HG03378 (cell line): ENCODE data around the gene KIAA0513.

Experiments
- ATAC-seq: cut with Tn5 transposase; IDR thresholded peaks from one replicate; pipeline ENCODE4 v1.9.1; 2021; ENCODE audit warnings: mild to moderate bottlenecking, moderate library complexity; ENCODE audit not compliant: unreplicated experiment

KIAA0513 gene

DNA sequence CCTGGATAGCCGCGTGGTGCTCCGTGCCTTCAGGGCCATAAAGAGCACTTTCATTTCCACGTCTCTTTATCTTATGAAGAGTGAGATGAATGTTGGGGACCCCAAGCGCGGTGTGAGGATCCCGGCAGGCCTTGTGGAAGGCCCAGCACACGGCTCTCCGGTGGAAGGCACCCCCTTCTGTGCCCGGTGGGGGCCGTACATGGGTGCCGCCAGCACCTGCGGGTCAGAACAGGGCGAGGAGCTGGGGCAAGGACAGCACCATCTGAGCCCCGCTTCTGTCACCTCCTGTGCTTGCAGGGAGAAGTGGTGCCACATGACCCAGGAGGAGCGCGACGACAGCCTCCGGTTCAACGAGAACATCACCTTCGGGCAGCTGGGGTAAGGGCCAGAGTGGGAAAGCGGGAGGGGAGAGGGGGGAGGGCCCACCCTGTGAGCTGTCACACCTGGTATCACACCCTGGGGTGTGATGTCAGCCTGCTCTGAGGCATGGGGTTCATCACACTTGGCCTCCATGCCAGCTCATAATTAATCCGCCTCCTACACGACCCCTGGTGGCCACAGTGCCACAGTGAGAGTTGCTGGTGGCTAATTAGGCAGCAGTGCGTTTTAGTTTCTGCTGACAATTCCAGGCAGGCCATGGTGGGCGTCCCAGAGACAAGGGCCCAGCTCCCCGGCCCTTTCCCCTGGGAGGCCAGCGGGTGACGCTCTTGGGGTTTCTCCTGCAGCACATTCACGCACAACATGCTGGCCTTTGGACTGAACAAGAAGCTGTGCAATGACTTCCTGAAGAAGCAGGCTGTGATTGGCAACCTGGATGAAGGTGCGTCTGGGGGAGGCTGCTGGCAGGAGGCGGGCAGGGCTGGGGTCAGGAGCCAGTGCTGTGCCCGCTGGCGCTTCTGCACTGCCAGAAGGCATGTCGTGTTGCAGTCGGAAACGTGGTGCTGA is 59.0 kb downstream of the KIAA0513 start:
- ATAC-seq: no peak

DNA sequence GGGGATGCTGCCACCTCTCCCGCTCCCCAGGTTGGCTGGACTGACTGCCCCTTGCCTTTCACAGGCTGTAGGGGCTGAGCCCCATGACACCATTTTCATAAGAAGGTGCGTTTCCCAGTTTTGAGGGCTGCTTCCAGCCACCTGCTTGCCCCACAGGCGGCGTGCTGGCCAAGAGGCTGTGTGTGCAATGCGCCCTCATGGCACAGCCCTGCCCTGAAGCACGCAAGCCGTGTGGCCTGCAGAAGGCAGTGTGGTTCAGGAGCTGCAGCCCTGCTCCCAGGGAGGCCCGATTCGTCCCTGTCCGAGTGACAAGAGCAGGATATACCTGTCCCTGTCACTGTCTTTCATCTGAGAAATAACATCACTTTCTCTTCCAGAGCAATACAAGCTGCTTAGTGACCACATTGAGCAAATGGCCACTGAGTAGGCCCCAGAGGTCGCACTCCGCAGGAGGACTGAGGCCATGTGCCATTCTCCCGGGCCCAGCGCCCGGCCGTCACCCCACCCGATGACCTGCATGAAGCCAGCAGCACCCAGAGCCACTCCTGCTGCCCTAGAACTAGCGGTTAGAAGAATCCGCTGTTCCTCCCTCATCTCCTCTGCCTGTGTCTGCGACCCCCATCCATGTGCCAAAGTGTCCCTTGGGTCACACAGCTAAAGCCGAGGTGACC is 60.4 kb downstream of the KIAA0513 start:
- ATAC-seq: no peak

DNA sequence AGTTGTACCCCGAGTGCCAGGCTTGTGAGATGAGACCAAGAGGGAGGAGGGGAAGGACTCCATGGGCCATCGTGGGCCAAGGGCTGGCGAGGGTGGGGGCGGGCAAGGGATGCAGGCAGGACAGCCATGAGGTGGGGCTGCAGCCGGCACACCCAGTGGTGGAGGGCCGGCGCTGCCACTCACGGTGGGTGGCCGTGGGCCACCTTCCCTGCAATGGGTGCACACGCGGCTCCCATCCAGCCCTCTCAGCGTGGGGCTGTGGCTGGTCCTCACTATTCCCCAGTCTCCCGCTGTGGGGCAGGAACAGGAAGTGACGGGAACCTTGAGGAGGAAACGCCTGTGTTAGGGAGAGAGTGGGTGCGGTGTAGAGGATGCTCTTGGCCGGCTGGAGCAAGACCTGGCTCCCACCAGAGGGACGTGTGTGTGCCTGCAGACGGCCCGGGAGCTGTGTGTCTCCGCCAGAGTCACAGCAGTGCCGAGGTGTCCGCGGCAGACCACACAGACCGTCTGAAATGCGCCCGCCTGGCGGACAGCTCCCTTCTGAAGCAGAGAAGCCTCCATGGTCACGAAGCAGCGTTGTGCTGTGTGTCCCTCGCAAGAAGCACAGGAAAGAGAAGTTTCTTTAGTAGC is 61.1 kb downstream of the KIAA0513 start:
- ATAC-seq: no peak

DNA sequence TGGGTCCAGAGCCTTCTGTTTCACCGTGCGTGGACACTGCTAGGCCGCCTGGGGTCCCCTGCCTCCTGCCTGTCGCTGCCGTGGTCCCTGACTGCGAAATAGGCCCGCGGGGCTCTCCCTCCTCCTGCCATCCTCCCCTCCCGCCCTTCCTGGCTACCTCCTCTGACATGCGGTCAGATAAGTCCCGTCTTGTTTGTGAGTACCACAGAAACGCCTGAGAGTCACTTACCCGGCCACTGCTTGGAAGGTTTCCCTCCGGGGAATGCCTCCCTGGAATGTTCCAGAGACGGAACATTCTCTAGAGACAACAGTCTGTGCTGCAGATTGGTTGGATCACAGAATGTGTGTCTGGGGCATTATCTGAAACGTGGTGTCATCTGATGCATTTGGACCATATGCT is 61.9 kb downstream of the KIAA0513 start:
- ATAC-seq: no peak

DNA sequence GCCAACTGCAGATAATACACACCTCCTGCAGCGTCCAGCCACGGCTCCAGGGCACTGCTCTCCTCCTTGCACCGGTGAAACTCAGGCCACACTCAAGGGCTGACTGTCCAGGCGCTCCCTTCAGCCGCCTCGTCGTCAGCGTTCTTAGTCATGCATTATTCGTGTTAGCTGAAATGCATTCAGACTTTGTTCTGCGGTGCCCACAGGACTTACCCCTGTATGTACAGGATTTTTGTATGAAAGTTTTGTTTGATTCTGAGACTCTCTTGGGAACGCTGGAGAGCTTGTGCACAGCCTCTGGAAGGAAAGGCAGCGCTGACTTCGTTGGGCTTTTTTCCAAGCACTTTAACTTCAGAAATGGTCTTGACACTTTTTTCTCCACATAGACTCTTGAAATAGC is 62.6 kb downstream of the KIAA0513 start:
- no peak for ATAC-seq

DNA sequence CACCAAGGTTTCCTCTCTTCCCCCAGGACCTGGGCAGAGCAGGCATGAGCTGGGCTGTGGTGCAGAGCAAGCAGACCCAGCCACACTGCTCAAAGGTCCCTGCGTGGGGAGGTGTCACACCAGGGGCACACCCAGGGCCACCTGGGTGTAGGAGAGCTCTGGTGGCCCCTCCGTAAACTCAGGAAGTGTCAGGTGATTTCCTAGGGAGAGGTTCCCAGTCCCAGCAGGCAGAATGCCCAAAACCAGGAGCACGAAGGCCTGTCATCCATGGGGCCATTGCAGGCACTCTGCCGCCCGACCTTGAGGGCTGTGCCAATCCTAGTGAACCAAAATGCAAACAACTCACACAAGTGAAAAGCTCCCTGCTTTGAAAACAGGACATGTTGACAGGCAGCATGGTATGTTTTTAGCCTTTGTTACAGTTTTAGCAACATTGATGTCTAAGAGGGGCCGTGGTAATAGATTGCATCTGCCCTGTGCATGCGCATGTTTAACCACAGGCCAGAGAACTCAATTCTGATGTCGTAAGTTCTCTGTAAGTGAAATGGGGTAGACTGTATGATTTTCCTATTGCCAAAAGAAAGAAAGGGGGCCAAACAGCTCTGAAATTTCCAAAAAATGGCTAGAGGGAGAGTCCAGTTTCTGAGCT is 63.4 kb downstream of the KIAA0513 start:
- ATAC-seq: no peak

DNA sequence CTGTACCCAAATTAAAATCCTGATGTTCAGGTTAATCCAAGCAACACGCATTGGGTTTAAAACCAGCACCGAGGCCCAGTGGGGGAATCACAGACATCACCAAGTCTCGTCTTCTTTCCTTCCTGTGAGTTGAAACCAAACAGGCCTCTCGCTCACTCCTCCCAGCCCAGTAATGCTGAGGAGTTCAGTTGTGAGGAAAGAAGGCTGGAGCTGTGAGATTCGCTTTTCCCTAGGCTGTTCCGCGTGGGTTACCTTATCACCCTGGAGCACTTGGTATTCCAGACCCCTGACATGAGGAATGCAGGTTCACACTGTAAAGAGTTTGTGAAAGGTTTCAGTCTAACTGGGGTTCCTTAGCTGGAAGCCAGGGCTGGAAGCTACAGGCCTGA is 63.9 kb downstream of the KIAA0513 start:
- ATAC-seq: no peak

DNA sequence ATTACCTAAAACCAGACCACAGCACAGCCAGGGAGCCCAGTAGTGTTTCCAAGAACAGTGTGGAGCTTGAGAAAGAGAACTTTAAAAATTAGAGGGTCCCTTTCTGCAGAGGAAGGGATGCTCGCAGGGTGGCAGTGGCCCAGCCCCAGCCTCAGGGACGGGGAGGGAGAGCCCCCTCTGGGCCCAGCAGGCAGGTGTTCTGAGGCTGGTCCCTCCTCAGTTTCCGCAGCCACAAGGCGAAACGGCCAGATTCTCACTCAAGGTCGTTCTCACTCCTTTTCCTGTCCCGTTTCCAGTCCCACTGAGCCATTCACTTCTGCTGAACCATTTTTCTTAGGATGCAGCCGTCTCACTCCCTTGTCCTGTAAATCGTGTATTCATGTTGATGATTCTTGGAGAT is 64.7 kb downstream of the KIAA0513 start:
- ATAC-seq: no peak

DNA sequence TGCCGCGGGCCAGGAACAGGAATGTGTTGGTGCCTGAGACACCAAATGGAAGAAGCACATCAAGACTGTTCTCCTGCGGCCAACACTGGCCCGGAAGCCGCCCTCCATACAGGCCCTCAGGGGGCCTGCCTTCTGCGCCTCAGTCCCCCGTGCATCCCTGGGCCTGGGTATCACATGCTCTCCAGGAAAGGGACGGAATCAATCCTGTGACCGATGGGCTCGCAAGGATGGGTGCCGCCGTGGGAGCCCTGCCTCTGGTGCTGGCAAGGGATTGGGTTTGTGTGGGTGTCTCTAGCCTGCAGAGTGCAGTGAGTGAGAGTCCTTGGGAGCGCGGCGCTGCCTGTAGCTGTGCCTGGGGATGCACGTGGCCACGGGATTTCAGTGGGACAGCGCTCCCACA is 65.3 kb downstream of the KIAA0513 start:
- no peak for ATAC-seq

DNA sequence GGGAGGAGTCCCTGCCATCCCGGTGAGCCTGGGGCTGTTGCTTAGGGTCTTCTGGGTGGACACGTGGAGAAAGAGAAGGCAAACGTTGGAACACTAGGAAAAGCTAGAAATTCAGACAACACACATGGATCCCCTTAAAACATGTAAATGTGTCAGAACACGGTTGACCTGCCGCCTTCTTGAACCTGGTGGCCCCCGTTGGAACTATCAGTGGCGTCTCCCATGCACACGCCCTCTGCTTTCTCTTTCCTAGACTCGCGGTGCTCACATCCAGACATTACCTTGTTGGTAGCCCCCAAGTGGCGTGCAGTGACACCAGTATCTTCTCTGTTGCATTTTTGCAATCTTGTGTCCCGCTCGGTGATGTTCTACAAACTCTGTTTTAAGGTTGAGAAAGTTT is 66.1 kb downstream of the KIAA0513 start:
- ATAC-seq: no peak

DNA sequence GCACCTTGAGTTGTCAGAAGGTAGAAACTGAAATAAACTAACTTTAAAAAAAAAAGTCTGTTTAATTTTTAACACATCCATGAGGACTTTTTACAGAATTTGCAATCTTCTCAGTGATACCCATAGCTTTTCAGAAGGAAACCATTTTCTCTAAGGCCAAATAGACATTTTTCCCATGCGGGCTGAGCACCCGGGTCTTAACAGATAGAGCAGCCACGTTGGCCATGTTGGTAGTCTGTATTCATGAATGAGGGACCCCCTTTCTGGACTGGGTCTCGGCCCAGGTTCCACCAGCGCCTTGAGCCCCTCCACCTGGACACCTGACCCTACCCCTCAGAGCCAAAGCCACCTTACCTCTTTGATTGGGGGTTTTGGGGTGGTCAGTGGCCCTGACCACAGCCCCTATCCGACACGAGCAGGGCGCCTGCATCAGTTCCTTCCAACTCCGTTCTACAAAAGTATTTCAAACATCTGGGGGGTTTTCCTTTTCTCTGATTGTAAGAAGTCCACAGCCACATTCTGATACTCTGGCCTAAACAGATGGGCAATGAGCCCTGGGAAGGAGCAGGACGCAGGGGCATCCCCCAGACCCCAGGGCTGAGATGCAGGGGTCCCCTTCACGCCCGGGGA is 66.7 kb downstream of the KIAA0513 start:
- ATAC-seq: no peak

DNA sequence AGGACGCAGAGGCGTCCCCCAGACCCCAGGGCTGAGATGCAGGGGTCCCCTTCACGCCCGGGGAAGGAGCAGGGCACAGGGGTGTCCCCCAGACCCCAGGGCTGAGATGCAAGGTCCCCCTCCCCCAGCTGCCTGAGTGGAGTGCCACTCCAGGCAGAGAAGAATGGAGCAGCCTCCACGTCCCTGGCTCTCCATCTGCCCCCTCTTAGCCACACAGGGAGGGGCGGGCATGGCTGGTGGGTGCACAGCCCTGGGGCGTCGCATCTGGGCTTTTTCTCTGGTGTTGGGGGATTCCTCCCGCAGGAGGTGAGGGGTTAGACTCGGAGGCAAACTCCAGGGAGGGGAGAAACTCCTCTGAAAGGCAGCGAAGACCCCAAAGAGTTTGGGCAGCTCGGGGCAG is 67.2 kb downstream of the KIAA0513 start:
- ATAC-seq: no peak

DNA sequence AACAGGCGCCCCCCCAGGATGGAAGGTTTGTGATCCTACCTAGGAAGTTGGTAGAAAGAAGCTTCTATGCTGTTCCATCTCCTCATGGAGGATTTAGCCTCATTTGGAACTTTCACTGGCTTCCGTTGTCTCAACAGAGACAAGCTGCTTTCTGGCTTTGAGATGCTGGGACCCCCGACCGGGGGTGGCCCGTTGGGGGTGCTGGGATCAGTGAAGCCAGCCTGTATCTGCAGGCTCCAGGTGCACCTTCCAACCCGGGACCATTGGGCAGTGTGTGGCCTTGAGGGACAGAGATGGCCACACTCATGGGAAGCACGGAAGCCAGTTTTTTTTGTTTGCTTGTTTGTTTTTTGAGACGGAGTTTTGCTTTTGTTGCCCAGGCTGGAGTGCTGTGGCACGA is 69.3 kb downstream of the KIAA0513 start:
- ATAC-seq: no peak

DNA sequence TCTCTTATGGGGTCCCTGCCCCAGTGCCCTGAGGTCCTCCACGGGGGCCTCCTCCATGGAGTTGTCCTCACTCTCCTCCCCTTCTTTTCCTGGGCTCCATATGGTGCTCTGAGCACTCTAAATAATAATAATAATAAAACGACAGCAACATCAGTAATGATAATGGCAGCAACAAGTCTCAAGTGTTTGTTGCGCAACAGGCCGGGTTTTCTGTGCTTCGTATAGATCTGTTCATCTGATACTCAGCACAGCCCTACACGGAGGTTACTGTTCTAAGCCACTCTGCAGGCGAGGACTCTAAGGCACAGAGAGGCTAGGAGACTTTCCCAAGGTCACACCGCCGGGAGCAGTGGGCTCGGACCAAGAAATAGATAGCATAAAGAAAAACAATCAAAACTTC is 71.0 kb downstream of the KIAA0513 start:
- ATAC-seq: no peak

DNA sequence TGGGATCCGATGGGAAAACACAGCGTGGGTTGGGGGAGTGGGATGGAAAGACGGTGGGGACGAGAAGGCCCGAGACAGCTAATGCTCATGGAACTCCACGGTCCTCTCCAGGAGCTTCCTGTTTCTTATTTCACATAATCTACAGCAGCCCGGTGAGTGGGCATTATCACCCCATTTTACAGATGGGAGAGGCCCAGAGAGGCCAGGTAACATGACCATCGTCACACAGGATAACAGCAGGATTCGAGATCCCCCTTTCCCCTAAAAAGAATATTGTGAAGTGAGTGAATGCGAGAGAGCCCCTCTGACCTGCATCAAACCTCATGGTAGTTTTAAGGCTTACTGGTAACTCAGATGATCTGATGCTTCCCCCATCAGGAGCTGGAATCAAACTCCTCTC is 72.7 kb downstream of the KIAA0513 start:
- ATAC-seq: no peak

DNA sequence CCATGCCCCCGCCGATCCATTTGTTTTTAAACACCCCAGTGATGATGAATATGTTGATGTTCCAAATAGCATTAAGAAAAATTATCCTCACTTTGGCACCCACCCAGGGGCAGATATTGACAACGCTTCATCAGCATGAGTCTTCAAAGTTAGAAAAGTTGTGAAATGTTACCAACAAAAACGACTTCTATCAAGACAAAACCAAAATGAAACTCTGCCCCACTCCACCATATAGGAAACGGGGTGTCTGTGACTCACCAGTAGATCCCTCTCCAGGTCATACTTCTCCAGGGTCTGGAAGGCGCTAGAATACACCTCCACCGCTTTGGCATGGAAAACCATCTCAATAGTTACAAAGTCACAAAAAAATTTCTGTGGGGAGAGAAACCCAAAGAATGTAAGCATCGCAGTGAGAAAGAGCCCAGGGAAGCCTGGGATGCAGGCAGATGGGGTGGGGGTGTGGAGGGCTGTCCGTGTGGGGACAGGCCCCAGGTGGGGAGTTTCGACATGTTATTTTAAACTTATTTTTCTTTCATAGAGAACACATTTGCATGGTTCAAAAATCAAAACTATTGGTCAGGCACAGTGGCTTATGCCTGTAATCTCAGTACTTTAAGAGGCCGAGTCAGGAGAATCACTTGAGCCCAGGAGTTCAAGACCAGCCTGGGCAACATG is 74.5 kb downstream of the KIAA0513 start:
- no peak for ATAC-seq

DNA sequence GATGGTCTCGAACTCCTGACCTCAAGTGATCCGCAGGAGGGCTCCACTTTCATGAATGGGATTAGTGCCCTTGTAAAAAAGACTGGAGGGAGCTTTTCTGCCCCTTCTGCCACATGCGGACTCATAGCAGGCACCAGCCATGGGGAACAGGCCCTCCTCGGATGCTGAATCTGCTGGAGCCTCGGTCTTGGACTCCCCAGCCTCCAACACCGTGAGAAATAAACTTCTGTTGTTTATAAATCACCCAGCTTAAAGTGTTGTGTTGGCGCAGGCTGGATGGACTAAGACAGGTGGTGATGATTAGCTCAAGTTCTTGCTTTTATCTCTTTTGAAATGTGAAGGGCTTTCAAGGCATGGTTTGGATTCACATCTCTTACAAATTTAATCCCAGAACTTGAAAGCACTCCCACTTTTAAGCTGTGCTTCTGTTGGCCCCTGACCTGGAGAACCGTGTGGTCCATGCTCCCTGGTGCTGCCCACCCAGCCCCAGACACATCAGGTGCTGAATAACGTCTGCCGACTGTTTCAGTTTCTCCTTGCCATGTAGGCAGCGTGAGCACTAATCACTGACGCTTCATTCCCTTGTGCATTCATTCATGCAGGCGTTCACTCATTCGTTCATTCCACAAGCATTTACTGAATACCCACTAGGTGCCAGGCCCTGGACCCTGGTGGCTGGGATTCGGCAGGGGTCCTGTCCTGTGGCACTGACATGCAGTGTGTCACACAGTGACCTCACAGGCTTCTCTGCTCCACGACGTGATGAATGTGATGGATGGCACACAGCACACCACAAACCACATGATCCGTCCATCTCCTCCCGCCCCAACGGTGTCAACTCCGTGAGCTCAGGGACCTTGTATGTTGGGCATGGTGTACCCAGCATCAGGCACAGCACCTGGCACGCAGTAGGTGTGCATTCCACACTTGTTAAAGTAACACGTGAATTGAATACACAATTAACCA is 75.8 kb downstream of the KIAA0513 start:
- no peak for ATAC-seq

DNA sequence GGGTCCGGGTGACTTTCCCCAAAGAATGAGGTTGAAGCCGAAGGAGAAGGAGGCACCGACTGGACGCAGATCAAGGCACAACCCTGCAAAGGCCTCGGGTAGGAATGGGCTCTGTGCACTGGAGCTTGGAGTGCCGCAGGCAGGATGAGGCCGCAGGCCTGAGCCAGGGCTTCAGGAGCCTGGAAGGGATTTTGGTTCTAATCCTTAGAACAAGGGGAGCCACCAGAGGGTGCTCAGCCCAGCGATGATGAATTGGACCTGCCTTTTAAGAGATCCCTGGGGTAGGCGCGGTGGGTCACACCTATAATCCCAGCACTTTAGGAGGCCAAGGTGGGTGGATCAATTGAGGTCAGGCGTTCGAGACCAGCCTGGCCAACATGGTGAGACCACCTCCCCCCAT is 76.6 kb downstream of the KIAA0513 start:
- ATAC-seq: no peak

DNA sequence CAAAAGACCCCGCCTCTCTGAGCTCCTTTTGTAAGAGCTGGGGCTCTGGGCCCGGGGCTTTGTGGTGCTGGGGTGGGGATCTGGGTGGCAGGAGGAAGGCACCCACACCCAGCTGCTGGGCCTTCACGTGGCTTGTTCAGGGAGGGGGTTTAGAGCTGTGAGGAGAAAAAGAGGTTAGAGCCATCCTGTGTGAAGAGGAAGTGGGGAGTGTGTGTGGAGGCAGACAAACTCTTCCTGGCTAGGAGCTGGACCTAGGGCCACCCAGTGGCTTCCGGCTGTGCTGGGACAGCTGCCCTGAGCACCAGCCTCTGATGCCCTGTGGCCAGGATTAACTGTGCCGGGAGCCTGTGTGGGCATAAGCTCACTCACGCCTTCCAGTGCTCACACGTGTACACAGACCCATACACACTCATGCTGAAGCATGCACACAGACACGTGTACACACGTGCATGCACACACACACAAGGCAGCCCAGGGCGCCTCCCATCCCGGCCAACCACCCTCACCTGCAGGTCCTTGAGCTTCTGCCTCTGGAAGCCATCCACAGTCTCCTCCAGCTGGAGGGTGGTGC is 77.3 kb downstream of the KIAA0513 start:
- no peak for ATAC-seq
